ENCODE data around the gene CHD9.

The CHD9 gene

GRCh38 chr16:53081032-53081424, 26.2 kb downstream of the CHD9 start:
- Histone ChIP-seq H3K36me3 (ENCODE audit: control insufficient read depth in 4 of 4, insufficient read depth in 4 of 4, low read length in 3 of 4) (peaks cover 0 to 5% (median 0%) of the 10 kb centered on the region in 4 experiments), H3K9me3 (ENCODE audit: control extremely low read depth in 1 of 5, control insufficient read depth in 4 of 5, insufficient read depth in 2 of 5, low read depth in 1 of 5, low read length in 4 of 5) (no peaks in the 10 kb centered on the region), H3K27me3 (replicated peaks in 2 of 5; ENCODE audit: control insufficient read depth in 4 of 5, insufficient read depth in 5 of 5, low read length in 4 of 5) (no peaks in the 10 kb centered on the region), H3K4me1 (ENCODE audit: control extremely low read depth in 1 of 4, control insufficient read depth in 4 of 4, insufficient read depth in 4 of 4, low read length in 3 of 4) (peaks cover 6 to 11% (median 8%) of the 10 kb centered on the region in 4 experiments), H3K4me3 (ENCODE audit: control insufficient read depth in 1 of 7, extremely low read depth in 1 of 7, insufficient read depth in 4 of 7, low read depth in 2 of 7, low read length in 6 of 7) (no peak overlapping the region), H3K27ac (ENCODE audit: insufficient read depth in 1 of 2, low read depth in 1 of 2, low read length in 2 of 2, poor library complexity in 1 of 2, severe bottlenecking in 2 of 2) (no peak overlapping the region)
- no peak for DNase-seq
- ChIA-PET POLR2A (interaction anchor here (1.0 to 1.5 kb wide), 2 partner anchors 9 to 10 kb away, joined by 5 to 6 read pairs; no protein-coding TSS in a partner anchor), CTCF (interaction anchor here (1.0 to 3.7 kb wide), 4 partner anchors 18 to 129 kb away, joined by 3 to 23 read pairs (median 9); partner anchors contain the start of gene CHD9)

- H3K4me1 ChIP-seq (ENCODE audit: control extremely low read depth in 1 of 4, control insufficient read depth in 4 of 4, insufficient read depth in 4 of 4, low read length in 3 of 4) = peaks cover 6 to 13% (median 9%) of the 10 kb centered on the region in 4 experiments
- no peaks in the 10 kb centered on the region for H3K27me3 ChIP-seq (replicated peaks in 2 of 5; ENCODE audit: control insufficient read depth in 4 of 5, insufficient read depth in 5 of 5, low read length in 4 of 5)
- DNase-seq = no peak
- 100% methylated on average over 2 of the region's 3 CpGs for WGBS (ENCODE audit: insufficient coverage)
- no peaks in the 10 kb centered on the region for H3K9me3 ChIP-seq (ENCODE audit: control extremely low read depth in 1 of 5, control insufficient read depth in 4 of 5, insufficient read depth in 2 of 5, low read depth in 1 of 5, low read length in 4 of 5)
- CTCF ChIA-PET = interaction anchor here (0.9 to 1.5 kb wide), 3 partner anchors 12 to 26 kb away, joined by 3 to 5 read pairs (median 3); no protein-coding TSS in a partner anchor
- POLR2A ChIA-PET = interaction anchor here (1.5 kb wide), 1 partner anchor 9 kb away, joined by 6 read pairs; no protein-coding TSS in a partner anchor
- no peak overlapping the region for H3K4me3 ChIP-seq (ENCODE audit: control insufficient read depth in 1 of 7, extremely low read depth in 1 of 7, insufficient read depth in 4 of 7, low read depth in 2 of 7, low read length in 6 of 7)
- H3K27ac ChIP-seq (ENCODE audit: insufficient read depth in 1 of 2, low read depth in 1 of 2, low read length in 2 of 2, poor library complexity in 1 of 2, severe bottlenecking in 2 of 2) = no peak overlapping the region
- H3K36me3 ChIP-seq (ENCODE audit: control insufficient read depth in 4 of 4, insufficient read depth in 4 of 4, low read length in 3 of 4) = peaks cover 0 to 5% (median 0%) of the 10 kb centered on the region in 4 experiments
These were observed 27.1 kb downstream of the CHD9 start for GRCh38 chr16:53081686-53082407.

- Histone ChIP-seq H3K4me3 (ENCODE audit: control insufficient read depth in 1 of 7, extremely low read depth in 1 of 7, insufficient read depth in 4 of 7, low read depth in 2 of 7, low read length in 6 of 7) (no peak overlapping the region), H3K9me3 (ENCODE audit: control extremely low read depth in 1 of 5, control insufficient read depth in 4 of 5, insufficient read depth in 2 of 5, low read depth in 1 of 5, low read length in 4 of 5) (no peaks in the 10 kb centered on the region), H3K27ac (ENCODE audit: insufficient read depth in 1 of 2, low read depth in 1 of 2, low read length in 2 of 2, poor library complexity in 1 of 2, severe bottlenecking in 2 of 2) (no peak overlapping the region), H3K4me1 (ENCODE audit: control extremely low read depth in 1 of 4, control insufficient read depth in 4 of 4, insufficient read depth in 4 of 4, low read length in 3 of 4) (peaks cover 6 to 13% (median 9%) of the 10 kb centered on the region in 4 experiments), H3K36me3 (ENCODE audit: control insufficient read depth in 4 of 4, insufficient read depth in 4 of 4, low read length in 3 of 4) (peaks cover 0 to 9% (median 1%) of the 10 kb centered on the region in 4 experiments), H3K27me3 (replicated peaks in 2 of 5; ENCODE audit: control insufficient read depth in 4 of 5, insufficient read depth in 5 of 5, low read length in 4 of 5) (no peaks in the 10 kb centered on the region)
- no peak for DNase-seq
- POLR2A ChIA-PET = interaction anchor here (1.5 kb wide), 1 partner anchor 8 kb away, joined by 6 read pairs; no protein-coding TSS in a partner anchor
- WGBS (ENCODE audit: insufficient coverage) = 97% methylated on average over 4 of the region's 4 CpGs
- CTCF ChIA-PET = interaction anchor here (0.9 to 1.5 kb wide), 5 partner anchors 10 to 27 kb away, joined by 3 to 5 read pairs (median 3); no protein-coding TSS in a partner anchor
These were observed 27.7 kb downstream of the CHD9 start for GRCh38 chr16:53082509-53082908.

- H3K4me1 ChIP-seq (ENCODE audit: control extremely low read depth in 1 of 4, control insufficient read depth in 4 of 4, insufficient read depth in 4 of 4, low read length in 3 of 4) = peaks cover 6 to 13% (median 9%) of the 10 kb centered on the region in 4 experiments
- CTCF ChIA-PET = interaction anchor here (0.9 to 1.5 kb wide), 5 partner anchors 11 to 27 kb away, joined by 3 to 5 read pairs (median 3); no protein-coding TSS in a partner anchor
- no peak for DNase-seq
- H3K36me3 ChIP-seq (ENCODE audit: control insufficient read depth in 4 of 4, insufficient read depth in 4 of 4, low read length in 3 of 4) = peaks cover 0 to 8% (median 2%) of the 10 kb centered on the region in 4 experiments
- no peak overlapping the region for H3K27ac ChIP-seq (ENCODE audit: insufficient read depth in 1 of 2, low read depth in 1 of 2, low read length in 2 of 2, poor library complexity in 1 of 2, severe bottlenecking in 2 of 2)
- no peaks in the 10 kb centered on the region for H3K27me3 ChIP-seq (replicated peaks in 2 of 5; ENCODE audit: control insufficient read depth in 4 of 5, insufficient read depth in 5 of 5, low read length in 4 of 5)
- POLR2A ChIA-PET = no interaction called here
- no peak overlapping the region for H3K4me3 ChIP-seq (ENCODE audit: control insufficient read depth in 1 of 7, extremely low read depth in 1 of 7, insufficient read depth in 4 of 7, low read depth in 2 of 7, low read length in 6 of 7)
- 67% methylated on average over 1 of the region's 1 CpG for WGBS (ENCODE audit: insufficient coverage)
- no peaks in the 10 kb centered on the region for H3K9me3 ChIP-seq (ENCODE audit: control extremely low read depth in 1 of 5, control insufficient read depth in 4 of 5, insufficient read depth in 2 of 5, low read depth in 1 of 5, low read length in 4 of 5)
These were observed 28.3 kb downstream of the CHD9 start for GRCh38 chr16:53083119-53083518.

- Histone ChIP-seq H3K27me3 (replicated peaks in 2 of 5; ENCODE audit: control insufficient read depth in 4 of 5, insufficient read depth in 5 of 5, low read length in 4 of 5) (no peaks in the 10 kb centered on the region), H3K27ac (ENCODE audit: insufficient read depth in 1 of 2, low read depth in 1 of 2, low read length in 2 of 2, poor library complexity in 1 of 2, severe bottlenecking in 2 of 2) (no peak overlapping the region), H3K4me3 (ENCODE audit: control insufficient read depth in 1 of 7, extremely low read depth in 1 of 7, insufficient read depth in 4 of 7, low read depth in 2 of 7, low read length in 6 of 7) (no peak overlapping the region), H3K4me1 (ENCODE audit: control extremely low read depth in 1 of 4, control insufficient read depth in 4 of 4, insufficient read depth in 4 of 4, low read length in 3 of 4) (peaks cover 6 to 13% (median 9%) of the 10 kb centered on the region in 4 experiments), H3K9me3 (ENCODE audit: control extremely low read depth in 1 of 5, control insufficient read depth in 4 of 5, insufficient read depth in 2 of 5, low read depth in 1 of 5, low read length in 4 of 5) (no peaks in the 10 kb centered on the region), H3K36me3 (ENCODE audit: control insufficient read depth in 4 of 4, insufficient read depth in 4 of 4, low read length in 3 of 4) (peaks cover 0 to 4% (median 2%) of the 10 kb centered on the region in 4 experiments)
- POLR2A ChIA-PET = no interaction called here
- DNase-seq = no peak
- CTCF ChIA-PET = interaction anchor here (8.9 kb wide), 1 partner anchor 17 kb away, joined by 54 read pairs; no protein-coding TSS in a partner anchor
- WGBS (ENCODE audit: insufficient coverage) = 100% methylated on average over 2 of the region's 4 CpGs
These were observed 29.4 kb downstream of the CHD9 start for GRCh38 chr16:53084141-53084541.

- Histone ChIP-seq H3K9me3 (ENCODE audit: control extremely low read depth in 1 of 5, control insufficient read depth in 4 of 5, insufficient read depth in 2 of 5, low read depth in 1 of 5, low read length in 4 of 5) (no peaks in the 10 kb centered on the region), H3K36me3 (ENCODE audit: control insufficient read depth in 4 of 4, insufficient read depth in 4 of 4, low read length in 3 of 4) (peaks cover 0 to 4% (median 2%) of the 10 kb centered on the region in 4 experiments), H3K4me3 (ENCODE audit: control insufficient read depth in 1 of 7, extremely low read depth in 1 of 7, insufficient read depth in 4 of 7, low read depth in 2 of 7, low read length in 6 of 7) (no peak overlapping the region), H3K27me3 (replicated peaks in 2 of 5; ENCODE audit: control insufficient read depth in 4 of 5, insufficient read depth in 5 of 5, low read length in 4 of 5) (no peaks in the 10 kb centered on the region), H3K4me1 (ENCODE audit: control extremely low read depth in 1 of 4, control insufficient read depth in 4 of 4, insufficient read depth in 4 of 4, low read length in 3 of 4) (peaks cover 7 to 15% (median 11%) of the 10 kb centered on the region in 4 experiments), H3K27ac (ENCODE audit: insufficient read depth in 1 of 2, low read depth in 1 of 2, low read length in 2 of 2, poor library complexity in 1 of 2, severe bottlenecking in 2 of 2) (no peak overlapping the region)
- WGBS (ENCODE audit: insufficient coverage) = 93% methylated on average over 7 of the region's 8 CpGs
- DNase-seq = no peak
- POLR2A ChIA-PET = interaction anchor here (1.6 kb wide), 1 partner anchor 14 kb away, joined by 10 read pairs; no protein-coding TSS in a partner anchor
- CTCF ChIA-PET = interaction anchor here (0.7 to 8.9 kb wide), 3 partner anchors 11 to 21 kb away, joined by 3 to 54 read pairs (median 3); no protein-coding TSS in a partner anchor
These were observed 30.0 kb downstream of the CHD9 start for GRCh38 chr16:53084746-53085334.

Measured in common myeloid progenitor, CD34-positive (primary cell).